Cardiac septum (tissue), 1 donor: Measurements from ENCODE around the gene PTPRD. TPM values are rescaled to one million over a fixed set of nuclear protein-coding genes. Genes with fewer than 3 reads are reported as not detected.

ENCODE experiments used
- DNase-seq: peaks from one replicate; pipeline ENCODE4 v3.0.0-alpha.2; 2020; ENCODE audit warnings: low spot score
- intact Hi-C: fragments of 100-400 bp; cut with DNase I; formaldehyde crosslinking; loops from one replicate; pipeline ENCODE4 v1.14.0; 2022
- total RNA-seq: library from RNA; stranded (reverse); fragmentation: NEBNext Ultra II Directional; extraction: Animal tissue kit (Norgen Biotek cat#: 25700); gene quantifications from one replicate; pipeline ENCODE4 v1.2.1, GENCODE V29; 2021
- donor health status: DM: no; HTN: no; CAD: no.

Gene PTPRD
- total RNA-seq, 1 donor from 2014 or later: 13.0 TPM

DNA sequence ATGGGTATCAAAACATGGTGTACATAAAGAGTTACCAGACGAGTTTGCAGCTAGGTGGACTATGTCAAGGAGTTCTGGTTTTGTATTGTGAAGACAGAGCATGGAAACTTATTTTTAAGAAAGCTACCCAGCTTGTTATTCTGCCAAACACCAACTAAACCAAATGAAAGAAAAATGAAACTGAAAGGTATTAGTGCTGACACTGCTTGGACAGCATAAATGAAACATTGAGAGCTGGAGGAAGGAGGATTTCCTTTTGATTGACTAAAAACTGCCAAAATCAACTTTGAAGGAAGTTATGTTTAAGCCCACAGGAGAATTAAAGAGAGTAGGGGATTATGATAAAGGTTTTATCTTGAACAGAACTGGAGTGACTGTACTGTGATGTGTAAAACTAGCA is 766.2 kb downstream of the PTPRD start:
- DNase-seq: no peak
- intact Hi-C loops: no loop called here

DNA sequence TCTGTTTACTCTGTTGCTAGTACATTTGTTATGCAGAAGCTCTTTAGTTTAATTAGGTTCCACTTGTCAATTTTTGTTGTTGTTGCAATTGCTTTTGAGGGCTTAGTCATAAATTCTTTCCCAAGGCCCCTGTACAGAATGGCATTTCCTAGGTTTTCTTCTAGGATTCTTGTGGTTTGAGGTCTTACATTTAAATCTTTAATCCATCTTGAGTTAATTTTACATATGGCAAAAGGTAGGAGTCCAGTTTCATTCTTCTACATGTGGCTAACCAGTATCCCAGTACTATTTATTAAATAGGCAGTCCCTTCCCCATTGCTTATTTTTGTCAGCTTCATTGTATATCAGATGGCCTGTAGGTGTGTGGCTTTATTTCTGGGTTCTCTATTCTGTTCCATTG is 792.4 kb downstream of the PTPRD start:
- intact Hi-C loops: no loop called here

DNA sequence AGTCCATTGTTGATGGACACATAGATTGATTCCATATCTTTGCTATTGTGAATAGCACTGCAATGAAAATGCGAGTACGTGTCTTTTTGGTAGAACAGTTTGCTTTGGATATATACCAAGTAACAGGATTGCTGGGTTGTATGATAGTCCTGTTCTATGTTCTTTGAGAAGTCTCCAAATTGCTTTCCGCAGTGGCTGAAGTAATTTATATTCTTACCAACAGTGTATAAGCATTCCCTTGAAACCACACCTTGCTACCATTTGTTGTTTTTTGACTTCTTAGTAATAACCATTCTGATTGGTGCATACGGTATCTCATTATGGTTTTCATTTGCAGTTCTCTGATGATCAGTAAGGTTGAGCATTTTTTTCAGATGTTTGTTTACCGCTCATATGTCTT is 792.9 kb downstream of the PTPRD start:
- no peak for DNase-seq
- intact Hi-C loops: no loop called here

More for the DNA sequence above, 792.4 kb downstream of the PTPRD start:
- DNase-seq: no peak

DNA sequence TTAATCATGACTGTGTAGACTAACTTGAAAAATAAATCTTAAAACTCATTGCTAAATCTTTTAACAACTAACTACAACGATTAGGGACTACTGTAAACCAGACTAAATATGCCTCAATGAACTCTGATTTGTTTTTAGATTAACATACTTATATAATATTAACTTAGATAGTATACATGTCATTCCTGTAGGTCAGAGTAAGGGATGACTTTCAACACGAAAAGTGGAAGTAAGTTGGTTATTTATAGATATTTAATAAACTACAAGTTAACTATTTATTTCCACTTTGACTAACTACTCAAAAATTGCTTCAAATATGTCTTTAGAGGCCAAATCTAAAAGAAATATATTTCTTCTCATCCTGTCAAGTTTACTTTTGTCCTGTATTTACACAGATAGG is 795.6 kb downstream of the PTPRD start:
- intact Hi-C loops: no loop called here
- no peak for DNase-seq

DNA sequence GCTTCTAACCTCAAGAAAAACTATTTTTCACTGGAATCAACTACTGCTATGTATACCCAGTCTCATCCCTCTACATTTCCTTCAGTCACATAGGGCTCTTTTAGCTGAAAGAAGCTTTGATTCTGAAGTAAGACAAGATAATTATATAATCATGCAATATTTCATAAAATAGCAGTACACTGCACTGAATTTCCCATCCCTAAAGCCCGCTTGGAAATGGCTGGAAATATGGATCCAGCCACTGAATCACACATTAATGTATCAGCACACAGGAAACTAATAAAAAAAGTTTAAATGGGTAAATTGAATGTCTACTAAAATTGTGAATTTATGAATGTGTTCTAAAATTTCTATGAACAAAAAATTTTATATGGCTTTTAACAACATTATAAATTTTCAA is 808.7 kb downstream of the PTPRD start:
- intact Hi-C loops: no loop called here
- no peak for DNase-seq

DNA sequence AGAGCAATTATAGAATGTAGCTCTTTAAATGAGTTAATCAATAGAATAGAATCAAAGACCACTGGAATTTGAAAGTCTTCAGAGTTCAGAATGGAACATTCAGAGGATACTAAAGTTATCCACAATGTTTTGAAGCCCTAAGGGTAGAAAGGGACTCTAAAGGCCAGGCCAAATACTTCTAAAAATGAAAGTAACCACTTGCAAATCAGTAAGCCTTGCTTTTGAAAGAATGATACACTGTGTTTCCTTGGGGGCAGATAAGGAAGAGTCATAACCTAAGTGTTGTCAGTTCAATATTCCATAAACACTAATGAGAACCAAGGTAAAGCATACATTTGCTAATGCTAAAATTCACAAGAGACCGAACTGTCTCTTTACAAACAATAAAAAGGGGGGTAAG is 813.5 kb downstream of the PTPRD start:
- intact Hi-C loops: loop anchor here (10.0 kb wide), 1 partner anchor 194 kb away; no protein-coding TSS in a partner anchor
- DNase-seq: no peak

DNA sequence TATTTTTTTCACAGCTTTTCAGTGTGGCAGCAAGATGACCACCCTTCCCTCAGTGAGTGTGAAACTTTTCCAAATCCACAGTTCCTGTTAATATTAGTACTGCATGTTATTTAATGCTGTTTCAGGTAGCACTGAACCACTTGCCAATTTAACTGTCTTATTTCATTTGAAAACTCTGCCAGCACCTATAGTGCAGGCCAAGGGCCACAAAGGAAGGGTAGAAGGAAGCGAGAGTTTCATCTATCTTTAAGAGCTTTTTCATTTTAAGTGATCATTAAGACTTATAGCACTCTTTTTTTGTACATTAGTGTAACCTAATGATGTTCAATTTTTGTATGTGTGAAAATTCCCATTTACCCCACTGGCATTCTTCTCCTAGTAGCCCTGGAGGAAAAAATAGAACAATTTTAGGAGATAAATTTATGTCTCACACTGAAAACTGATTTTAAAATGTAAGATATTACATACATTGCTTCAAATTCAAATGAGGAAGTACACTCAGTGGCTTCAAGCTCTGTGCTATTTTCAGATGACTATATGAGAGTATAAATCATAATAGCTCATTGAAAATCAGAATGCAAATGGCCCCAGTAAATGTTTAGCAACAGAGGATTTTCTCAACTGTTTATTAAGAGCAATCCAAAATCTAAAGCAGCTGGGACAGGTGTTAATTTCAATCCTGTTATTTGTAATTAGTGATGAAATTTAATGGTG is 820.5 kb downstream of the PTPRD start:
- intact Hi-C loops: loop anchor here (10.0 kb wide), 1 partner anchor 188 kb away; no protein-coding TSS in a partner anchor
- DNase-seq: no peak

DNA sequence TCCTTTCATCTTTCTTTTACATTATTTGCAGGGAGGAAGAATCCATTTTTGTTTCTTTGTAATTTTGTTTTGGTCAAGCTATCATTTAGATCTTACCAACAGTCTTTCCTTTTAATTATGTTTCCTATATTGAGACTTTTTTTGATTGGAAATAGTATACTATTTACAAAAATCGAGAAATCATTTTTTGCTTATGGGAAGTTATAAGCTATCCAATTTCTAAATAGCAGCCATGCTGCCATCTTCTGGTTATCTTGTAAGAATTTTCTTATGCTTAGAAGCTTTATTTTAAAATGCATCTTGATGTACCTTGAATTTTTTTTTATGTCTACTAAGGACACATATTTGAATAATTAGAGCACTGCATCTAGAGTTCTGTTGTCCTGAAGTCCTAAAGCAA is 821.2 kb downstream of the PTPRD start:
- no peak for DNase-seq
- intact Hi-C loops: loop anchor here (10.0 kb wide), 1 partner anchor 187 kb away; no protein-coding TSS in a partner anchor

DNA sequence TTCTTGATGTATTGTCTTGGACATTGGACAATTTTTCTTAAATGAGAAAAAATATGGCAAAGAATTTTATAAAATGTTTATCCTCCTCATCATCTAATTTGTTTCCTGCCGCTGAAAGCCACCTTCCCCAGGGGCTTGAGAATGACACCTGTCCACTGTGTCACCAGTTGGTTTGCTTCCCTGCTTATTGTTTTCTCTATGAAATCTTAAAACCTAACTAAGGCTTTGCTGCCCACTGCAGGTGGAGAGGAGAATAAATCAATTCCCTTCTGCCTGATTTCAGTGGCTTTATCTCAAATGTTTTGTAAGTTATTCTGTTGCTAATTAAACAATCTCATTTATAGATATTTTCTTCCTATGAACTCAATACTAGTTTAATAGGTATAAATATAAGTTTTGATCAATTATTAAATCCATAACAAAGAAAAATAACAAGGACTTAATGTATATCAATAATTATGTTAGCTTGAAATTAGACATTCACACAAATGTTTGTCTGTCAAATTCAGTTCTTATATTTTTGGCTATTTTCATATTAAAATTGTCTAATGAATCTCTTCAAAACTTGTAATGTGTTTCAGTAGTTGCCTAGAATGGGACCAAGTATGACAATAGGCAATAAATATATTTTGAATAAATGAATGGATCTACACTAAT is 822.5 kb downstream of the PTPRD start:
- intact Hi-C loops: loop anchor here (10.0 kb wide), 1 partner anchor 186 kb away; no protein-coding TSS in a partner anchor
- DNase-seq: no peak

DNA sequence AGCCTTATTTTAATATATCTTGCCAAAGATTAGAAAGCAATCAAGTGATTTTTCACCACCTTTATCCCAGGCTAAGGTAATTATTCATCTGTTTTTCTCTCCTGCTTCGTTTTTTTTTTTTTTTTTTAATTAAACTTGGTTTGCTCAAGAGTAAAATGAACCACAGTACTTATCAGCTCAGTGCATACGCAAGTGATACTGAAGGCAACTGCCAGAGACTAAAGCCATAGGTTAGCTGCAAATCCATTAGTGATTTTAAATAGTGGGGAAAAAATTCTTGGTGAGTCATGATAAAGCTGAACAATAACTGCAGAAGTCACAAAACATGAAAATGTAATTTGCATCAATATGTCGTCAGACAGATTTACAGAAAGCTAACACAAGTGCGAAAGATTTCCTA is 829.1 kb downstream of the PTPRD start:
- intact Hi-C loops: no loop called here

DNA sequence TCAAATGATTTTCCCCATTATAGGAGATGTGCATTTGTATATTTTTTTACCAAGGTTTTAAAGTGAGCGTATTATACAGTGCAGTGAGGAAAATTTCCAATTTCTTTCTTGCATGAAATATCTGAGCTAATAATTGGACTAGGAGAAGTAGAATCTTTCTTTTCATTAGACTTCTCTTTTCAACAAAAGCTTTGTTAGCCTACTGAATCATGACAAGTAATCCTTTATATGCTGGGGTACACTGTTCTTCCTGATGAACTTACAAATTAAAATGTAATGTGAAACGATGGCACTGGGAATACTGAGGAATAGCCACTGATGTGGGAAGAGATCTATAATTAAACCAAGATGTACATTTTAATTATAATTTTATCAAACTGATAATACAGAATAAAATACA is 829.6 kb downstream of the PTPRD start:
- intact Hi-C loops: no loop called here

More for the DNA sequence above, 829.1 kb downstream of the PTPRD start:
- no peak for DNase-seq

DNA sequence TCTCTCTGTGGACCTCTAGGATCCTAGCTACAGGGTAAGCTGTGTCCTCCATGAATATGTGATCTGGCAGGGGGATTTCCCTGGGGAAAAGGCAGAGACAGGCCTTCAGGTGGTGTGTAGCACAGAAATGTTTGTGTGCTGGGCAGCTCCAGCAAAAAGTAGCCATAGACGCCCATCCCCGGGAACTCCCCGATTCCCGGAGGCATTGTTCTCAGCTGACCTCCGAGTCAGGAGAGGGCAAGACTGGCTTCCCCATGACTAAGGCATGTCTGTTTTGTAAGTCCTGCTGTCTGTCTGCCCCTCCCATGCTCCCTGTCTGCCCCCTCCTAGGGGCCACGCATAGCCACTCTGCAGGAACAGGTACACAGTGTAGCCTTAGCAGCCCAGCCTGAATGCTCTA is 834.5 kb downstream of the PTPRD start:
- no peak for DNase-seq
- intact Hi-C loops: no loop called here

More for the DNA sequence above, 829.6 kb downstream of the PTPRD start:
- DNase-seq: no peak

DNA sequence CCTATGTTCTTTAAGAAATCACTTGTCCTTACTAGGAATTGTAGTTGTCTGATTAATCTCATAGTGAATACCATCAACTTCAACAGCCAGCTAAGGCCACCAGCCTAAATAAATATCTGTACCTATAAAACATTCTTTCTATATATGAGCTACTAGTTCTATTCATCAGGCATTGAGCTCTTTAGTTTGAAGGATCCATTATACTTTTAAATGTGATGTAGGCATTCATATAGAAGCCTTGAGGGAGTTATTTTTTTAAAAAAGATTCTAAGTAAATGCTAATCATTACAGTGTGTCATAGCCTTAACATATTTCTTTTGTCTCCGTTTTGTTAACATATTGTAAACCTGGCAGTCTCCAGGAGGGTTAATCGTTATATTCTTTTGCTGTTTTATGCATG is 838.3 kb downstream of the PTPRD start:
- no peak for DNase-seq
- intact Hi-C loops: no loop called here

DNA sequence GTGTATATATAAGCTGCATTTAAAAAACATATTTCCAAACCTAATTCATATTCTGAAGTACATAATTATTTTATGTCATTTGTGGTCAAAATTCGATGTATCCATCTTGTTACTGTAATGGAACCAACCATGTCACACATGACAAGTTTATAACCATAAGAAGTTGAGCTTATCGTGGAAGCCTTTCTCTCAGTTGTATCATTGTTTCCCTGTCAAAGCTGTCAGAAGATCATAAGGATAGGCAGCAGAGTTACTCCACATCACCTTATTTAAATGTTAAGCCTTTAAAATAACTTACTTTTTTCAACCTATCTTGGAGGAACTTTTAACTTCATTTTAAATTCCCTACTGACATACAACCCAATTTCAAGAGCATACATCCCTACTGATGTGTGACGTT is 841.5 kb downstream of the PTPRD start:
- no peak for DNase-seq
- intact Hi-C loops: no loop called here

DNA sequence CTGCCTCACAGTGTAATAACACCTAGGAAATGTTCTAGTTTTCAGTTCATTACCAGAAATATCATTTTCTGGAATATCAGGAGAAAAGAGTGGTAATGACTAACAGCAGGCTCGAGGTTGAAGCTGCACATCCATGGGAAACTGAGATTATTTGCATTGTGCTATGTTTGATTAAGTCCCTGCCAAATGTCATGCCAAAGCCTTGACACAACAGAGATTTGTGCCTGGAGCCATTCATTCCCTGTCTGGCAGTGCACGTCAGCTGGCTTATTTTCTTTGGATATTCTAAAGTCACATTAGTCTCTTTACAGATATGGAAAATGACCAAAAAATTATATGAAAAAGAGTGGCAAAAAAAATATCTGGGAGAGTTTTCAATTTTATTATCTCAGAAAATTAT is 848.0 kb downstream of the PTPRD start:
- intact Hi-C loops: no loop called here
- DNase-seq: no peak

DNA sequence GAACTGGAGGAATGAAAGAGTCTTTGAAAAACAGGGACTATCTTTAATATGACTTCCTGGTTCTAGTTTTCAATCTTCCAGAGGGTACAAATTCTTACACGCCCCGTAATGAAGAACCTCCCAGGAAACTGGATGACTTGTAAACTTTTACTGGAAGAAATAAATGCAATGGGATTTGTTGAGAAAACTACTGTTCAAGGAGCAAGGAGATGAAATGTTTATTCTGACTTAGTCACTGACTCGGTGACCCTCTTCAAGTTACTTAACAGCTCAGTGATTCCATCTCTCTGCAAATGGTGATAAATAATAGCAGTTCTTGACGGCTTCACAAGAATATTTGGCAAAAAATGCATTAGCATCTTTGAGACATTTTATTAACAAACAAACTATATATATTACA is 858.6 kb downstream of the PTPRD start:
- intact Hi-C loops: no loop called here
- DNase-seq: no peak

DNA sequence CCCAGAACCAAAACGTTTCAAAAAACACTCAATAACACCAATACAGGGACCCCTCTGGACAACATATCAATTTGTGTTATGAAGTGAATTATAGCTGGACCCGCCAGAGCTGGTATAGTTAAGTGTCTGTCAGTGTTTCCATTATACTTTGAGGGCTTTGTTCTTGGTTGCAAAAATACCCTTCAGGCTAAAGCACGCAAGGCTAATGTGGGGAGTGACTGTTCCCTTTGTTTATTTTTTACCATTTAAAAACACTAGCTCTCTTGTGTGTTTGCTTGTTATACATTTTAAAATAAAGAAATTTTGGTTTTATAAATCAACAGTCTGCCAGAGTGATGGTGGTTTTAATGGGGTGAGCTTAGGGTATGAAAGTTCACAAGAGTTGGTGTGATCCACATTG is 859.5 kb downstream of the PTPRD start:
- DNase-seq: no peak
- intact Hi-C loops: no loop called here

DNA sequence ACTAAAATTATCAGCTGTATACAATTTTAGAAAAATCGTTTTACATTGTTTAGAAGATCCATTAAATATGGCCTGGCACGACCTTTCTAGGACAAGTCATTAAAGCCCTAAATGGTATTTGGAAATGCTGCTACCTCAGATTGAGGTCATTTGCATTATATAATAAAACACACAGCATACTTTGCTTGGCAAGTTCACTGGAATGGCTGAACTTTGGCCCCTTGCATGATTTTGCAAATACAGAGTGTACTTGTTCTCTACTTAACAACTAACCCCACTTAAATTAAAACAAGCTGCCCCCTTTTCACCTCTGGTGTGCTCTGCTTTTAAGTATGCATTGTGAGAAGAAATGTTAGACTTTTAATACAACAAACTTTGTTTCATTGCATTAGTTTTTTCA is 860.1 kb downstream of the PTPRD start:
- intact Hi-C loops: no loop called here
- DNase-seq: no peak

DNA sequence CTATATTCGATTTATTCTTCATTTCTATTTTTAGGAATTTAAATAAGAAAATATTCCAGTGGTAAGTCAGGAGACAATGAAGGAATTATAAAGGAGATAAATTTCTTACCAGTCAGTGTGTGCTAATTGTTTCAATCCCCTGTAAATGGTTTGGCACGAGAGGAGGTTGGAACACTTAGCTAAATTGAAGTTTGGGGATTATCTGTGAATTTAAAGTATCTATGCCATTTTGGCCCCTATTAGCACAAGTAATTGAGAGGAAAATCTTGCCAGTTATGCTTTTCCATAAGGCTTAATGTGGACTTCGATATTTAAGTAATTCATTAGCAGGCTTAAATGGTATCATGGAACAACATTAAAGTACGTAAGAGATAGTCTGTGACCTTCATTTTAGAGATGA is 860.8 kb downstream of the PTPRD start:
- DNase-seq: no peak
- intact Hi-C loops: no loop called here

DNA sequence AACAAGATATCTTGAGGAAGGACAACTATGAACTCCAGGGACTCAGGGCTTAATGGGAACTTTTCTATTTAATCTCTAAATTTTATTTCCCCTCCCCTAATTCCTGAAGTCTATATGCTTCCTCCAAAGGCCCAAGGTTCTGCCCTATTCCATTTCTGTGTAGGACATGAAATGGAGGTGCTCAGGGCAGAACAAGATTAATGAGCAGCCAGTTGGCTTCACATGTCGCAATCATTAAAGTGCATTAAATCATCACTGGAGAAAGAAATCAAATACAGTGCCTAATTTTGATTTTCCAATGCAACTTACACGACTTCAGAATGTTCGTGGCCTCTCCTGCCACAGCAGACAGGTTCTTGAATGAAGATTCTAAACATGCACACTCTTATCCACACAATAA is 862.1 kb downstream of the PTPRD start:
- intact Hi-C loops: no loop called here
- DNase-seq: no peak

DNA sequence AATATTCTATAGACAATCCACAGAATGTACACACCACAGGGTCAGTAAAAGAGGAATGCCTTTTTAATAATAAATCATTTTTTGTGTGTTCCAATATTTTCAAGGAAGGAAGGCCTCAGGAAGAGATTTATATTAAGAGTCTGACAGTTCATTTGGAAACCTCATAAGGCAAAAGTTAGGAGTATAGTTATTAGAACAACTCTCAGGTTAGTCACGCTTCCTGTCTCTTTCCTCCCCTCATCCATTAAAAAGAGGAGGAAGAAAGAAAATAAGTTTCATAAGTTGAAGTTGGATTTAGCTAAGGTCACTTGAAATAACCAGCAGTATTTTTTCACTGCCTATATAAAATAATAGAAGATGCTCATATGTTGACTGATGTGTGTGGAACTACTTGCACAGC is 863.2 kb downstream of the PTPRD start:
- intact Hi-C loops: no loop called here
- DNase-seq: no peak
